ENCODE results near the gene NANOS2. TPM values are rescaled to one million over a fixed set of nuclear protein-coding genes. Genes with fewer than 3 reads are reported as not detected.
A peak's percentile ranks its signal among the peaks of the same experiment; 100 is the strongest.

NANOS2 gene
- total RNA-seq, 2 experiments from 2014 or later = not detected

DNA sequence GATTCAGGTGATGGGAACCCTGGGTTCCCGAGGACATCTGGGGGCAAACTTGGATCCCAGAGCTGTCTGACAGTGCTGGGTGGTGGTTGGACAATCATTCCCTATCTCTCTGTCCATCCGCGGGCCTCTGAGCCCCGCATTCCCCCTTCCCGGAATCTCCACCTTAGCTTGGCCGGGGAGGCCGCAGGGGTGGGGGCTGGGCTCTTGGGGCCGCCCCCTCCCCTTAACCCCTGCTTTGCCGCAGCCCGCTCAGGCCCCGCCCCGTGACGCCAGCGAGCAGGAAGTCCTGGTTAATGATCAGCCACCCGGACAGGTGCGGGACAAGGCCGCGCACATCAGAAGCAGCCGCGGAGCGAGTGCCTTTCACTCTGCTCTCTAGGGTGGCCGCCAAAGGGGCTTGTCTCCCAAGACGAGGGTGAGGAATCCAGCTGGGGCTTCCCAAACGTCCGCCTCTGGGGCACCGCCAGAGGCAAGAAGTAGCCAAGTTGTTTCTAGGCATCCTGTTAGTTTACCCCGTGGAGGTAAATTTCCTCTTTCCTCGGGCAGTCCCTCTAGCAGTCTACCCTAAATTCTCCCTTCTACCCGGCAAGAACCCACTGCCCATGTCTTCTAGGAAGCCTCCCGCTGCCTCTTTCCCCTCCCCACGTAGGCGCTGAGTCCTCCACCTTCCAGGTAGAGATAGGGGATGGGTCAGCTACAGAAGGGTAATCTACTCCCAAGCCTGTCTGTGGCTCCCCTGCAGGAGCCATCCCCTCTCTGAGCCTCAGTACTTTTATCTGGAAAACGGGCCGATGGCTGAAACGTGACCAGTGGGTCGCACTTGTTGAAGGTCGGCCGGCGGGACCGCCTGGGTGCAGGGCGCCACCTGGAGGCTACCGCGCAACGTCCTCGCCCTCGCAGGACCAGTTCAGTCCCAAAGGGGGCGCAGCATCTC lies 31.7 kb downstream of the NANOS2 start:
- no peaks in the 10 kb centered on the region for H3K9me3 ChIP-seq (ENCODE audit: low read length)
- no peaks in the 10 kb centered on the region for H4K20me1 ChIP-seq (ENCODE audit: insufficient read depth, low read length)
- H3K4me3 ChIP-seq (ENCODE audit: low read depth, low read length, poor library complexity, severe bottlenecking) = peak overlapping the region; percentile 69
- peaks cover 18% of the 10 kb centered on the region; the same call in 1 of the 2 replicates for H3K79me2 ChIP-seq (ENCODE audit: insufficient read depth, low read depth, low read length)
- H3K36me3 ChIP-seq (ENCODE audit: insufficient read depth, low read length) = peaks cover 13% of the 10 kb centered on the region; the same call in 1 of the 2 replicates
- H3K4me1 ChIP-seq (ENCODE audit: insufficient read depth, low read length, poor library complexity, severe bottlenecking) = peaks cover 44% of the 10 kb centered on the region
- peak; percentile 91 for DNase-seq (ENCODE audit: low spot score)
- POLR2A ChIA-PET = interaction anchor here (0.9 to 1.1 kb wide), 2 partner anchors 20 kb away, joined by 3 to 6 read pairs; partner anchors contain the start of genes MYPOP and SYMPK
- H3K9me2 ChIP-seq (ENCODE audit: insufficient read depth, low read length) = no peaks in the 10 kb centered on the region
- BruUV-seq (replicated peaks) = no TSS peak
- H2AFZ ChIP-seq (ENCODE audit: low read length) = peak overlapping the region; percentile 9; the same call in 1 of the 2 replicates
- TF ChIP-seq EZH2phosphoT487 (IDR thresholded peaks at IDR 0.05; ENCODE audit: borderline replicate concordance, low read depth, low read length) = no peak
- TF ChIP-seq, protein P1, sequence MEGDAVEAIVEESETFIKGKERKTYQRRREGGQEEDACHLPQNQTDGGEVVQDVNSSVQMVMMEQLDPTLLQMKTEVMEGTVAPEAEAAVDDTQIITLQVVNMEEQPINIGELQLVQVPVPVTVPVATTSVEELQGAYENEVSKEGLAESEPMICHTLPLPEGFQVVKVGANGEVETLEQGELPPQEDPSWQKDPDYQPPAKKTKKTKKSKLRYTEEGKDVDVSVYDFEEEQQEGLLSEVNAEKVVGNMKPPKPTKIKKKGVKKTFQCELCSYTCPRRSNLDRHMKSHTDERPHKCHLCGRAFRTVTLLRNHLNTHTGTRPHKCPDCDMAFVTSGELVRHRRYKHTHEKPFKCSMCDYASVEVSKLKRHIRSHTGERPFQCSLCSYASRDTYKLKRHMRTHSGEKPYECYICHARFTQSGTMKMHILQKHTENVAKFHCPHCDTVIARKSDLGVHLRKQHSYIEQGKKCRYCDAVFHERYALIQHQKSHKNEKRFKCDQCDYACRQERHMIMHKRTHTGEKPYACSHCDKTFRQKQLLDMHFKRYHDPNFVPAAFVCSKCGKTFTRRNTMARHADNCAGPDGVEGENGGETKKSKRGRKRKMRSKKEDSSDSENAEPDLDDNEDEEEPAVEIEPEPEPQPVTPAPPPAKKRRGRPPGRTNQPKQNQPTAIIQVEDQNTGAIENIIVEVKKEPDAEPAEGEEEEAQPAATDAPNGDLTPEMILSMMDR (conservative IDR thresholded peaks at IDR 0.05; ENCODE audit: low read length) = peak; percentile 99
- intact Hi-C loops (cut with micrococcal nuclease; ENCODE audit: unreplicated experiment) = loop anchor here (1.0 to 10.0 kb wide), 3 partner anchors 20 to 178 kb away; partner anchors contain the start of gene SYMPK
- peak overlapping the region; percentile 46 for H3K27ac ChIP-seq (ENCODE audit: low read depth, low read length, poor library complexity, severe bottlenecking)
- H3K4me2 ChIP-seq (ENCODE audit: low read length) = peak overlapping the region; percentile 88
- CTCF ChIA-PET (ENCODE audit: unreplicated experiment) = interaction anchor here (1.1 kb wide), 1 partner anchor 20 kb away, joined by 4 read pairs; the partner anchor contains the start of gene SYMPK

DNA sequence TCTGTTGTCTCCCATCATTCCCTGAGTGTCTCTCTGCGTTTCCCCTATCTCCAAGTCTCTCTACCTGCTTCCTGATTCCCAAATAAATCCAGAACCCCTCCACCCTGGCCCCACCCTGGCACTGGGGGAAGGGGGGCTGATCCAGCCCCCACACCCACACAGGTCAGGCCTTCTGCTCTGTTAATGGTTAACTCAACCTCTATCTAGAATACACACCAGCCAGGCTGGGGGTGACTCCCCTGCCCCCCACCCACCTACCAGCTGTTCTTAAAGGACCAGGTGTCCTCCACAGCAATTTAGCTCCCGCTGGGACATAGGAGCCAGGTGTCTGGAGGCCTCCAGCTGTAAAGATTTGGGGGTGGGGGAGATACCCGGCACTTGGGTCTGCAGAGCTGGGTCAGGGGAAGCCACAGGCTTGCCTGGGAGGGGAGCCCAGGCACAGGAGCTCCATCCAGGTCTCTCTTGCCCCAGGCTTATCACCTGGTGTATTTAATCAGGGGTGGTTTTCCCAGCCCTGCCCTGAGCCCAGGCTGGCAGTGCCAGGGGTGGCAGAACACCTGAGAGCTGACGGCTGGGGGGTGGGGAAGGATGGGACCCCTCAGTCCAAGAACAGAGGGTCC lies 32.6 kb downstream of the NANOS2 start:
- peak; percentile 30 for DNase-seq (ENCODE audit: low spot score)
- Histone ChIP-seq H3K4me3 (ENCODE audit: low read depth, low read length, poor library complexity, severe bottlenecking) (peak overlapping the region; percentile 69), H3K4me2 (ENCODE audit: low read length) (peak overlapping the region; percentile 88), H3K9me2 (ENCODE audit: insufficient read depth, low read length) (no peaks in the 10 kb centered on the region), H3K79me2 (ENCODE audit: insufficient read depth, low read depth, low read length) (peaks cover 18% of the 10 kb centered on the region; the same call in 1 of the 2 replicates), H3K27ac (ENCODE audit: low read depth, low read length, poor library complexity, severe bottlenecking) (no peak overlapping the region), H3K4me1 (ENCODE audit: insufficient read depth, low read length, poor library complexity, severe bottlenecking) (peaks cover 38% of the 10 kb centered on the region), H3K36me3 (ENCODE audit: insufficient read depth, low read length) (peaks cover 13% of the 10 kb centered on the region; the same call in 1 of the 2 replicates), H3K9me3 (ENCODE audit: low read length) (no peaks in the 10 kb centered on the region), H2AFZ (ENCODE audit: low read length) (no peak overlapping the region), H4K20me1 (ENCODE audit: insufficient read depth, low read length) (no peaks in the 10 kb centered on the region)
- intact Hi-C loops (cut with micrococcal nuclease; ENCODE audit: unreplicated experiment) = loop anchor here (10.0 kb wide), 1 partner anchor 177 kb away; no protein-coding TSS in a partner anchor
- CTCF ChIA-PET (ENCODE audit: unreplicated experiment) = interaction anchor here (1.1 kb wide), 1 partner anchor 19 kb away, joined by 4 read pairs; the partner anchor contains the start of gene SYMPK
- TF ChIP-seq, protein P1 (conservative IDR thresholded peaks at IDR 0.05; ENCODE audit: low read length) = no peak
- no peak for TF ChIP-seq EZH2phosphoT487 (IDR thresholded peaks at IDR 0.05; ENCODE audit: borderline replicate concordance, low read depth, low read length)
- POLR2A ChIA-PET = interaction anchor here (0.5 to 1.1 kb wide), 3 partner anchors 14 to 21 kb away, joined by 3 to 6 read pairs (median 3); partner anchors contain the start of genes MYPOP and SYMPK
- BruUV-seq (replicated peaks) = no TSS peak

All from OCI-LY7 (cell line).